Adrenal gland (tissue), 12 donors: ENCODE data around the gene NRAP. TPM values are rescaled to one million over a fixed set of nuclear protein-coding genes. Genes with fewer than 3 reads are reported as not detected.
"Not testable (repeated sequence)": the region's sequence is repeated elsewhere in the genome, so short reads cannot be mapped to it uniquely, and the experiment has no call there.

Source experiments
- DNase-seq, 7 donors: peaks; one replicate each; pipeline ENCODE4 v3.0.0-alpha.2; 2019 to 2020
- H3K27ac ChIP-seq, 5 donors: fragments of 200-600 bp; sonication (generic) in 4 of 5; 1 replicate in 3 of 5; 2 replicates in 2 of 5; pipeline versions ENCODE4 v1.5.1 to v1.8.0; 2016 to 2020; ENCODE audit warnings: mild to moderate bottlenecking in 1 of 5
- H3K27me3 ChIP-seq: fragments of 200-600 bp; 2 replicates; pipeline ENCODE4 v1.8.0; 2021
- H3K36me3 ChIP-seq, 2 donors: fragments of 200-600 bp; replicated peaks in 1 of 2; 1 replicate in 1 of 2; 2 replicates in 1 of 2; pipeline versions ENCODE4 v1.5.1 to v1.8.0; 2018 to 2022
- H3K4me1 ChIP-seq, 2 donors: fragments of 200-600 bp; replicated peaks in 1 of 2; 1 replicate in 1 of 2; 2 replicates in 1 of 2; pipeline versions ENCODE4 v1.5.1 to v1.8.0; 2018 to 2021
- H3K4me3 ChIP-seq, 4 donors: fragments of 200-600 bp; sonication (generic) in 3 of 4; one replicate each; pipeline ENCODE4 v1.5.1; 2016 to 2018
- H3K9me3 ChIP-seq, 3 donors: fragments of 200-600 bp; sonication (generic) in 1 of 3; replicated peaks in 1 of 3; 1 replicate in 2 of 3; 2 replicates in 1 of 3; pipeline versions ENCODE4 v1.5.1 to v1.8.0; 2016 to 2021
- CTCF ChIP-seq, 6 experiments: fragments of 450-650 bp in 4 of 6; fragments of 200-600 bp in 2 of 6; sonication (generic) in 1 of 6; IDR thresholded peaks; 1 replicate in 5 of 6; 2 replicates in 1 of 6; pipeline versions ENCODE4 v1.5.1 to v1.8.0; 2016 to 2021; ENCODE audit warnings: antibody characterized with exemption in 6 of 6, mild to moderate bottlenecking in 2 of 6, moderate library complexity in 1 of 6
- POLR2A ChIP-seq, 2 donors: fragments of 450-650 bp; IDR thresholded peaks; one replicate each; pipeline ENCODE4 v1.6.1; 2017; ENCODE audit warnings: antibody characterized with exemption in 2 of 2, mild to moderate bottlenecking in 2 of 2, moderate library complexity in 1 of 2
- WGBS, 4 donors: extraction: QIAGEN DNeasy Blood & Tissue Kit in 2 of 4; methylation state at CpG; one replicate each; pipeline versions ENCODE4 v1.1.5 to v1.1.7; 2013 to 2017; 5-methylcytosine and 5-hydroxymethylcytosine counted together
- intact Hi-C, 2 donors: fragments of 100-400 bp; cut with DNase I; formaldehyde crosslinking; loops; one replicate each; pipeline versions ENCODE4 v1.14.1 to v1.15.0; 2022 to 2023
- polyA plus RNA-seq, 3 donors: library from polyadenylated mRNA; stranded (reverse); fragments of 200-250 nt in 2 of 3; fragments of 350-450 nt in 1 of 3; fragmentation: Illumina TruSeq in 1 of 3; extraction: RNeasy Lipid Tissue Mini Kit (QIAGEN cat#74804) in 1 of 3; gene quantifications; one replicate each; pipeline ENCODE4 v1.2.3, GENCODE V29; 2013 to 2014
- total RNA-seq, 9 donors: library from RNA; depleted of rRNA in 4 of 9; stranded (reverse); fragments of >200 nt in 4 of 9; fragments of 120-200 nt in 1 of 9; fragmentation: NEBNext Ultra II Directional in 1 of 9; extraction: Animal tissue kit (Norgen Biotek cat#: 25700) in 1 of 9; gene quantifications; one replicate each; pipeline versions ENCODE4 v1.1.0 to v1.2.4, GENCODE V29; 2013 to 2023
- donor health status: healthy with polysubstance abuse.
- donor health status: Bipolar disorder and iron deficiency.
- donor health status: DM: yes; HTN: yes; CAD: no.
- donor health status: DM: no; HTN: no; CAD: no.
- donor health status: DM: no; HTN: no; CAD: no.
- donor health status: DM: yes; HTN: yes; CAD: no.

The NRAP gene
- total and polyA plus RNA-seq, 12 donors = 0.03 to 2.0 (median 0.09) TPM; not detected in 8

- Histone ChIP-seq H3K4me3 (no peak overlapping the region), H3K27me3 (peaks cover 5% of the 10 kb centered on the region), H3K36me3 (no peaks in the 10 kb centered on the region), H3K27ac (no peak overlapping the region), H3K9me3 (no peaks in the 10 kb centered on the region), H3K4me1 (no peaks in the 10 kb centered on the region)
- DNase-seq = no peak
- intact Hi-C loops = no loop called here
- 75 to 89% (median 86%) methylated on average over 2 of the region's 2 CpGs for WGBS, 4 donors
- TF ChIP-seq CTCF (IDR thresholded peaks at IDR 0.05) (no peak), POLR2A (IDR thresholded peaks at IDR 0.05) (no peak)
Observed at GRCh38 chr10:113661332-113661731, 2.5 kb downstream of the NRAP start.

GRCh38 chr10:113657544-113657943 is 6.3 kb downstream of the NRAP start:
- Histone ChIP-seq H3K4me1 (no peaks in the 10 kb centered on the region), H3K27me3 (peaks cover 5% of the 10 kb centered on the region), H3K27ac (no peak overlapping the region), H3K4me3 (no peak overlapping the region), H3K9me3 (no peaks in the 10 kb centered on the region), H3K36me3 (no peaks in the 10 kb centered on the region)
- DNase-seq = no peak
- TF ChIP-seq CTCF (IDR thresholded peaks at IDR 0.05) (no peak), POLR2A (IDR thresholded peaks at IDR 0.05) (no peak)
- intact Hi-C loops = no loop called here

GRCh38 chr10:113656896-113657295 is 6.9 kb downstream of the NRAP start:
- intact Hi-C loops = no loop called here
- H3K4me1 ChIP-seq = no peaks in the 10 kb centered on the region
- no peaks in the 10 kb centered on the region for H3K36me3 ChIP-seq
- H3K27me3 ChIP-seq = peaks cover 5% of the 10 kb centered on the region
- no peak overlapping the region for H3K27ac ChIP-seq
- 40 to 50% (median 43%) methylated on average over 2 of the region's 2 CpGs for WGBS, 4 donors
- DNase-seq = no peak
- no peak for TF ChIP-seq CTCF (IDR thresholded peaks at IDR 0.05)
- TF ChIP-seq POLR2A (IDR thresholded peaks at IDR 0.05) = no peak
- no peak overlapping the region for H3K4me3 ChIP-seq
- H3K9me3 ChIP-seq = no peaks in the 10 kb centered on the region

- H3K27me3 ChIP-seq, H3K27ac ChIP-seq, H3K4me3 ChIP-seq, H3K9me3 ChIP-seq, H3K4me1 ChIP-seq, H3K36me3 ChIP-seq, intact Hi-C loops, DNase-seq: not testable (repeated sequence)
- 84 to 90% (median 86%) methylated on average over 3 of the region's 3 CpGs for WGBS, 4 donors
Observed at GRCh38 chr10:113652456-113652855, 11.4 kb downstream of the NRAP start.

- no peaks in the 10 kb centered on the region for H3K9me3 ChIP-seq
- H3K4me3 ChIP-seq = no peak overlapping the region
- H3K27me3 ChIP-seq = no peaks in the 10 kb centered on the region
- H3K36me3 ChIP-seq = no peaks in the 10 kb centered on the region
- H3K4me1 ChIP-seq = no peaks in the 10 kb centered on the region
- no peak overlapping the region for H3K27ac ChIP-seq
- no peak for DNase-seq
- no peak for TF ChIP-seq POLR2A (IDR thresholded peaks at IDR 0.05)
- TF ChIP-seq CTCF (IDR thresholded peaks at IDR 0.05) = no peak
- intact Hi-C loops = no loop called here
- WGBS, 4 donors = 55 to 69% (median 61%) methylated on average over 1 of the region's 1 CpG
Observed at GRCh38 chr10:113651898-113652297, 11.9 kb downstream of the NRAP start.
